SU-DHL-6 (cell line): ENCODE measurements around the gene GLI3.

Source experiments
- EZH2phosphoT487 ChIP-seq: fragments of 200-600 bp; sonication (generic), shearing (Covaris generic); conservative IDR thresholded peaks from 2 replicates; pipeline ENCODE4 v1.6.1; 2018; ENCODE audit warnings: mild to moderate bottlenecking, antibody characterized with exemption, low read length, moderate library complexity, mixed read lengths
- TF ChIP-seq, protein P1 (sequence below): fragments of 200-600 bp; sonication (generic); IDR thresholded peaks from one replicate; pipeline ENCODE4 v1.5.1; 2017; ENCODE audit warnings: antibody characterized with exemption, mild to moderate bottlenecking, low read length, moderate library complexity; ENCODE audit not compliant: insufficient read depth, poor library complexity, severe bottlenecking

DNA sequence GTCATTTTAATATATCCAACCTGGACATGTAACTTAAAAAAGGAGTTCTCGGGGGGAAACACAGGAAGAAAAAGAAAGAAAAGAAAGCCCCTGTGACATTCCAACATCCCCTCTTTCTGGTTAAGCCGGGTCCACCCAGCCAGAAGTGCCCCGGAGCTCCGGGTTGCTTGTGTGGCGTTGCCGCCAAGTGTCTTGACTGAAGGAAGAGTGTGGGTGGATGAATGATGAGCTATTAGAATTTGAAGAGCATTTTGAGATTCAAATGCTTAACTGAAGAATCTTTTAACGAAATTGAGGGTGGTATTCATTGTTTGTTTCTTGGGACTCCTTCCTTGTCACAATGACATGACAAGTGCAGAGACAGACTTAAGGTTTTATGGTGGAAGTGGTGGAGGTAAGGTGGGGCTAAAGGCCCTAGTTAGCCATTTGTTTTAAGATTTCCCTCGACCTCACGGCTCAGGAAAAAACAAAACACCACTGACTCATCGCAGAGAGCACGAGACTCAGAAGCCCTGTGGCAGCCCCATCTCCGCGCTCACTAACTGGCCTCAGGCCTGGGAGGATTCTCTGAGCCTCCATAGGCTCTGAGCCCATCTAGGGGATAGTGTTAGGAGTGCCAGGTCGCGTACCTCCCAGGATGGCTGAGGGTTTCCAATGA lies 1.8 kb upstream of the GLI3 start:
- TF ChIP-seq, protein P1, sequence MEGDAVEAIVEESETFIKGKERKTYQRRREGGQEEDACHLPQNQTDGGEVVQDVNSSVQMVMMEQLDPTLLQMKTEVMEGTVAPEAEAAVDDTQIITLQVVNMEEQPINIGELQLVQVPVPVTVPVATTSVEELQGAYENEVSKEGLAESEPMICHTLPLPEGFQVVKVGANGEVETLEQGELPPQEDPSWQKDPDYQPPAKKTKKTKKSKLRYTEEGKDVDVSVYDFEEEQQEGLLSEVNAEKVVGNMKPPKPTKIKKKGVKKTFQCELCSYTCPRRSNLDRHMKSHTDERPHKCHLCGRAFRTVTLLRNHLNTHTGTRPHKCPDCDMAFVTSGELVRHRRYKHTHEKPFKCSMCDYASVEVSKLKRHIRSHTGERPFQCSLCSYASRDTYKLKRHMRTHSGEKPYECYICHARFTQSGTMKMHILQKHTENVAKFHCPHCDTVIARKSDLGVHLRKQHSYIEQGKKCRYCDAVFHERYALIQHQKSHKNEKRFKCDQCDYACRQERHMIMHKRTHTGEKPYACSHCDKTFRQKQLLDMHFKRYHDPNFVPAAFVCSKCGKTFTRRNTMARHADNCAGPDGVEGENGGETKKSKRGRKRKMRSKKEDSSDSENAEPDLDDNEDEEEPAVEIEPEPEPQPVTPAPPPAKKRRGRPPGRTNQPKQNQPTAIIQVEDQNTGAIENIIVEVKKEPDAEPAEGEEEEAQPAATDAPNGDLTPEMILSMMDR, result no peak
- TF ChIP-seq EZH2phosphoT487, result no peak
